Esophagus squamous epithelium (tissue), 5 donors: Measurements from ENCODE around the gene PPM1M. TPM values are rescaled to one million over a fixed set of nuclear protein-coding genes. Genes with fewer than 3 reads are reported as not detected.

Experiments used
- DNase-seq: peaks from one replicate; lab custom pipeline; 2025; lab: John Stamatoyannopoulos, UW
- H3K27ac ChIP-seq, 4 donors: fragments of 200-600 bp; sonication (generic); one replicate each; pipeline ENCODE4 v1.5.1; 2016 to 2019; ENCODE audit warnings: mild to moderate bottlenecking in 1 of 4
- H3K27me3 ChIP-seq, 4 donors: fragments of 200-600 bp; sonication (generic); 1 replicate in 3 of 4; 2 replicates in 1 of 4; pipeline versions ENCODE4 v1.5.1 to v1.6.0; 2017 to 2021; ENCODE audit warnings: antibody characterized with exemption in 1 of 4
- H3K36me3 ChIP-seq, 3 donors: fragments of 200-600 bp; sonication (generic); one replicate each; pipeline ENCODE4 v1.5.1; 2016 to 2019
- H3K4me1 ChIP-seq, 3 donors: fragments of 200-600 bp; sonication (generic); one replicate each; pipeline ENCODE4 v1.5.1; 2017 to 2019
- H3K4me3 ChIP-seq, 4 donors: fragments of 200-600 bp; sonication (generic); 1 replicate in 3 of 4; 2 replicates in 1 of 4; pipeline ENCODE4 v1.5.1; 2016 to 2019; ENCODE audit warnings: mild to moderate bottlenecking in 2 of 4, moderate library complexity in 1 of 4
- H3K9me3 ChIP-seq, 3 donors: fragments of 200-600 bp; sonication (generic); one replicate each; pipeline ENCODE4 v1.5.1; 2016 to 2019
- POLR2A ChIP-seq, 4 donors: fragments of 450-650 bp; IDR thresholded peaks; one replicate each; pipeline ENCODE4 v1.6.1; 2017; ENCODE audit warnings: antibody characterized with exemption in 4 of 4, mild to moderate bottlenecking in 4 of 4, moderate library complexity in 3 of 4
- WGBS, 2 donors: methylation state at CpG; one replicate each; pipeline ENCODE4 v1.1.5; 2018; 5-methylcytosine and 5-hydroxymethylcytosine counted together
- intact Hi-C: fragments of 100-400 bp; cut with DNase I; formaldehyde crosslinking; loops from one replicate; pipeline ENCODE4 v1.15.0; 2022
- total RNA-seq, 4 donors: library from RNA; depleted of rRNA; stranded (reverse); fragments of >200 nt; gene quantifications; one replicate each; pipeline ENCODE4 v1.1.0, GENCODE V29; 2016
- TF ChIP-seq, protein P1 (sequence below), 6 experiments: fragments of 450-650 bp in 4 of 6; fragments of 200-600 bp in 2 of 6; sonication (generic) in 2 of 6; IDR thresholded peaks; one replicate each; pipeline ENCODE4 v1.5.1; 2016 to 2019; ENCODE audit warnings: antibody characterized with exemption in 6 of 6, mild to moderate bottlenecking in 4 of 6, moderate library complexity in 4 of 6
- donor health status: DM: yes; HTN: yes; CAD: no.

PPM1M gene
- total RNA-seq, 4 donors from 2014 or later, result 3.2 to 25.6 (median 12.3) TPM

DNA sequence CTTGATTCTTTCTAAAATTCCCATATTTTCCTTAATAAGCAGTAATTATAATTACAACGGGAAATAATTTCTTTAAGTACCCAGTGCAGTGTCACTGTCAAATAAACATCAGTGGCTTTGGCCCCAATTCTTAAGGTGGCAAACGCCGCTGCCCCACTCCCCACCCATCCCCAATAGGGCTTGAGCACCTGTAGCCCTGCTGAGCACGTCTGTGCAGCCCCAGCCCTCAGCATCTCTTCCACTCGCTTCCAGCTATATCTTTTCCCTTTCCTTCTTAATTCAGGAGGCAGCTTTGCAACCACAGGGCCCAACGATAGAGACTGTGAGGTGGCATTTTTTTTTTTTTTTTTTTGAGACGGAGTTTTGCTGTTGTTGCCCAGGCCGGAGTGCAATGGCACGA is 9.0 kb downstream of the PPM1M start:
- Histone ChIP-seq H3K36me3 (peaks cover 33 to 100% (median 47%) of the 10 kb centered on the region in 3 donors), H3K27ac (peak overlapping the region in 3 of 4 donors; percentile 1 to 88 (median 83)), H3K4me1 (peaks cover 26 to 81% (median 45%) of the 10 kb centered on the region in 3 donors), H3K27me3 (no peaks in the 10 kb centered on the region), H3K9me3 (no peaks in the 10 kb centered on the region), H3K4me3 (no peak overlapping the region)
- intact Hi-C loops, result no loop called here
- DNase-seq, result no peak
- TF ChIP-seq, protein P1, sequence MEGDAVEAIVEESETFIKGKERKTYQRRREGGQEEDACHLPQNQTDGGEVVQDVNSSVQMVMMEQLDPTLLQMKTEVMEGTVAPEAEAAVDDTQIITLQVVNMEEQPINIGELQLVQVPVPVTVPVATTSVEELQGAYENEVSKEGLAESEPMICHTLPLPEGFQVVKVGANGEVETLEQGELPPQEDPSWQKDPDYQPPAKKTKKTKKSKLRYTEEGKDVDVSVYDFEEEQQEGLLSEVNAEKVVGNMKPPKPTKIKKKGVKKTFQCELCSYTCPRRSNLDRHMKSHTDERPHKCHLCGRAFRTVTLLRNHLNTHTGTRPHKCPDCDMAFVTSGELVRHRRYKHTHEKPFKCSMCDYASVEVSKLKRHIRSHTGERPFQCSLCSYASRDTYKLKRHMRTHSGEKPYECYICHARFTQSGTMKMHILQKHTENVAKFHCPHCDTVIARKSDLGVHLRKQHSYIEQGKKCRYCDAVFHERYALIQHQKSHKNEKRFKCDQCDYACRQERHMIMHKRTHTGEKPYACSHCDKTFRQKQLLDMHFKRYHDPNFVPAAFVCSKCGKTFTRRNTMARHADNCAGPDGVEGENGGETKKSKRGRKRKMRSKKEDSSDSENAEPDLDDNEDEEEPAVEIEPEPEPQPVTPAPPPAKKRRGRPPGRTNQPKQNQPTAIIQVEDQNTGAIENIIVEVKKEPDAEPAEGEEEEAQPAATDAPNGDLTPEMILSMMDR (IDR thresholded peaks at IDR 0.05), result no peak
- no peak for TF ChIP-seq POLR2A (IDR thresholded peaks at IDR 0.05)
- 68 to 72% methylated on average over 9 of the region's 9 CpGs for WGBS, 2 donors

DNA sequence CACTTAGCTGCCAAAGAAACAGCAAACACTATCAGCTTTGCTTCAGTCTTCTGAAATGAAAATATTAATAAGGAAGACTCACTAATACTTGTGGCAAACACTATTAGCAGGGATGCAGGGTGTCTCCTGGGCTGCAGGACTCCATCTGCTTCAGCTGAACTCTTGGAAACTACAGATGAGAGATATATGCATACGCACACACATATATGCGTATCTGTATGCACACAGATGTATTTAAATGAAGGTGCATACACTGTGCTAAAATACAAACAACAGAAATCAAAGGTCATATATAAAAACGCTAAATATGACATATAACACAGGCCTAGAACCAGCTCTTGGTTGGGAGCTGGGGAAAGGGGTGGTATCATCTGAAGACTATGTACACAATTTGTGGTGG is 10.6 kb downstream of the PPM1M start:
- Histone ChIP-seq H3K4me1 (peaks cover 14 to 69% (median 32%) of the 10 kb centered on the region in 3 donors), H3K27me3 (no peaks in the 10 kb centered on the region), H3K9me3 (no peaks in the 10 kb centered on the region), H3K27ac (no peak overlapping the region), H3K4me3 (no peak overlapping the region), H3K36me3 (peaks cover 37 to 100% (median 62%) of the 10 kb centered on the region in 3 donors)
- WGBS, 2 donors, result 81 to 88% methylated on average over 3 of the region's 3 CpGs
- TF ChIP-seq, protein P1 (IDR thresholded peaks at IDR 0.05), result no peak
- no peak for TF ChIP-seq POLR2A (IDR thresholded peaks at IDR 0.05)
- no peak for DNase-seq
- intact Hi-C loops, result no loop called here

DNA sequence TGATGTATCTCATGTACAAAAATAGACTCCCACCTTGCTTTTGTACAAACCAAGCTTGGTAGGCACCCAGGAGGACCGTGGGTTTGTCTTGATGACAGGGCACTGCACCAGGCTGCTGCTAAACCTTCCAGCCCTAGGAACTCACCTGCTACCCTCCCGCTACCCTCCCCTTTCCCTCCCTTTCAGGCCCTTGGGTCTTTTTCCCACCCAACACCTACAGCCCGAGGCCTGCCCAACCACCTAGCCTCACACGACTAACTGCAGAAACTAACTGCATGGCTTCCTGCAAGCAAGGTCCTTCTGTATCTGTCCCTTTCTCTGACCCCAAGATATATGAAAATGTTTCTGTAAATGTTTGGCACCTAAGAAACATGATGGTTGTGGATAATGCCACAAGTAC is 11.1 kb downstream of the PPM1M start:
- Histone ChIP-seq H3K4me3 (no peak overlapping the region), H3K4me1 (peaks cover 14 to 64% (median 27%) of the 10 kb centered on the region in 3 donors), H3K27me3 (no peaks in the 10 kb centered on the region), H3K27ac (no peak overlapping the region), H3K36me3 (peaks cover 37 to 100% (median 64%) of the 10 kb centered on the region in 3 donors), H3K9me3 (no peaks in the 10 kb centered on the region)
- DNase-seq, result no peak
- WGBS, 2 donors, result 77 to 90% methylated on average over 4 of the region's 4 CpGs
- intact Hi-C loops, result no loop called here
- TF ChIP-seq, protein P1 (IDR thresholded peaks at IDR 0.05), result no peak
- TF ChIP-seq POLR2A (IDR thresholded peaks at IDR 0.05), result no peak

DNA sequence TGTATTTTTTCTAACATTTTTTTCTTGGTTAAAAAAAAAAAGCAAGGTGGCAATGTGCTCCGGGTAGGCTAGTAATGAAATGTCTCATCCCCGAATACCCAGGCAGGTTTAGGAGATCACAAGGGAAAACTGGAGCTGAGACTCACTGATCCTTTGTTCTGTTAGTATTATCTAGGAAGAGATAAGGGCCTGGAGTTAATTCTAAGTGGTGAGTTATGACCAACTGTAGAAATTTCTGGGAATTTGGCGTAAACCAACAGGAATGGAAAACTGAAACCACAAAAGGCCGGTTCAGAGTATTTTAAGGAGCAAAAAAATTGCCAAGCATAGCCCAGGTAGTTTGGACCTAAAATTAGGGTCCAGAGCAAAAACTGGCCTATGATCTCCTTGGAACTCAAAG is 12.4 kb downstream of the PPM1M start:
- DNase-seq, result no peak
- no peaks in the 10 kb centered on the region for H3K9me3 ChIP-seq
- H3K4me1 ChIP-seq, result peaks cover 13 to 51% (median 21%) of the 10 kb centered on the region in 3 donors
- H3K36me3 ChIP-seq, result peaks cover 37 to 100% (median 71%) of the 10 kb centered on the region in 3 donors
- H3K4me3 ChIP-seq, result no peak overlapping the region
- WGBS, 2 donors, result 76 to 86% methylated on average over 4 of the region's 4 CpGs
- no peaks in the 10 kb centered on the region for H3K27me3 ChIP-seq
- intact Hi-C loops, result no loop called here
- TF ChIP-seq, protein P1 (IDR thresholded peaks at IDR 0.05), result no peak
- TF ChIP-seq POLR2A (IDR thresholded peaks at IDR 0.05), result no peak
- H3K27ac ChIP-seq, result peak overlapping the region in 2 of 4 donors; percentile 2 to 39

DNA sequence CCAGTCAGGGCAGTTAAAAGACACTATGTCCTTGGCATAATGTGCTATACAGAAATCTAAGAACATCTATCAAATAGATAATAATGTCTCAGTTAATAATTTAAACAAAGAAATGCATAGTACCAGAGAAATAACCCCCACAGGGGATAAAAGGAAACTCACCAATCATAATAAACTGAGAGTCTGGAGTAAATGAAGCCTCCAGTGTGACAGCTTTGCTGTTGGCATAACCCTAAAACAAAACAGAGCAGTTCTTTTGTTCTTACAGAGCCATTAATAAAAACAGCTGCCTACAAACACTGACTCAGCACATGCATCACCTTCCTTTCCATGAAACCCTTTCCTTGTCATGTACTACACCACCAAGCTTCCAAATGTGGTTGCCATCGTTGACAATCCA is 13.5 kb downstream of the PPM1M start:
- TF ChIP-seq, protein P1 (IDR thresholded peaks at IDR 0.05), result no peak
- no peak for TF ChIP-seq POLR2A (IDR thresholded peaks at IDR 0.05)
- intact Hi-C loops, result no loop called here

More for the DNA sequence above, 13.5 kb downstream of the PPM1M start:
- peaks cover 37 to 100% (median 82%) of the 10 kb centered on the region in 3 donors for H3K36me3 ChIP-seq
- DNase-seq, result no peak
- WGBS, 2 donors, result 45 to 57% methylated on average over 1 of the region's 1 CpG
- no peaks in the 10 kb centered on the region for H3K27me3 ChIP-seq
- H3K4me3 ChIP-seq, result no peak overlapping the region
- peak overlapping the region in 2 of 4 donors; percentile 7 to 39 for H3K27ac ChIP-seq
- H3K4me1 ChIP-seq, result peaks cover 2 to 49% (median 10%) of the 10 kb centered on the region in 3 donors
- no peaks in the 10 kb centered on the region for H3K9me3 ChIP-seq
